Retina (tissue), 1 donor: ENCODE data around the gene BEND3.
A peak's percentile ranks its signal among the peaks of the same experiment; 100 is the strongest.
"Not testable (repeated sequence)": the region's sequence is repeated elsewhere in the genome, so short reads cannot be mapped to it uniquely, and the experiment has no call there.

Experiments
- DNase-seq: peaks from one replicate; pipeline ENCODE4 v3.0.0-alpha.2; 2016

BEND3 gene

GRCh38 chr6:107114926-107115694 lies at the start of gene BEND3:
TSS of gene BEND3 (minus strand) at chr6:107115515. CDS start at chr6:107099285, 16,230 bp downstream.
- no peak for DNase-seq

GRCh38 chr6:107164299-107164698 lies 49.0 kb upstream of the BEND3 start:
- DNase-seq: not testable (repeated sequence)

DNA sequence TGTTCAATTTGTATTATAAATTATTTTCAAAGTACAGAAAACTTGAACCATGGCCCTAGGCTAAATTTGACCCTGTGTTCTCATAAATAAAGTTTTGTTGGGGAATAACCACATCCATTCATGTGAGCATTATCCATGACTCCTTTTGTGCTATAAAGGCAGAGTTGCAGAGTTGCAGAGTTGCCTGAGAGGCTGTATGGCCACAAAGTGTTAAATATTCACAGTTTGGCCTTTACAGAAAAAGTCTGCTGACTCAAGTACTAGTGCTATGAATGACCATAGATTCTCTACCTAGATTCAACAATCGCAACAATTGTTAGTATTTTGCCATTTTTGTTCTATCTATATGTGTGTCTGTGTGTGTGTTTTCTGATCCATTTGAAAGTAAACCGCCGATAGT lies 46.2 kb upstream of the BEND3 start:
- no peak for DNase-seq

DNA sequence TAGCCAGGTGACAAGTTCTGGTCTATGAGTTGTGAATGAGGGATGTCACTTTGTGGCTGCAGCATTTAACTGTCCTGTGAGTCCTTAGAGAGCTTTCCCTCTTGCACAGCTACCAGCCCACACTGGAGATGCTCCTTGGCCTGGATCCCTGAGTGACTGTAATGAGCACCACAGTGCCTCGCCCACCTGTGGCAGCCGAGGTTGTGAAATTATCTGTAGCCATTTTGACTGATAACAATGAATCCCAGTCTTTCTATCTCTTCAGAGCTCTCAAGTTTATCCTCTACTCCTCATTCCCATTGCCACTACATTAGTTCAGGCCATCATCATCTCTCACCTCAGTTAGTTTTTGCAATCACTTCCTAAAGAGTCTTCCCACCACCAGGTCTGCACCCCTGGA lies 41.3 kb upstream of the BEND3 start:
- no peak for DNase-seq

GRCh38 chr6:107154801-107155160 lies 39.5 kb upstream of the BEND3 start:
- DNase-seq: peak; percentile 65

- peak; percentile 76 for DNase-seq
Measured at GRCh38 chr6:107154131-107154800, 39.0 kb upstream of the BEND3 start.

DNA sequence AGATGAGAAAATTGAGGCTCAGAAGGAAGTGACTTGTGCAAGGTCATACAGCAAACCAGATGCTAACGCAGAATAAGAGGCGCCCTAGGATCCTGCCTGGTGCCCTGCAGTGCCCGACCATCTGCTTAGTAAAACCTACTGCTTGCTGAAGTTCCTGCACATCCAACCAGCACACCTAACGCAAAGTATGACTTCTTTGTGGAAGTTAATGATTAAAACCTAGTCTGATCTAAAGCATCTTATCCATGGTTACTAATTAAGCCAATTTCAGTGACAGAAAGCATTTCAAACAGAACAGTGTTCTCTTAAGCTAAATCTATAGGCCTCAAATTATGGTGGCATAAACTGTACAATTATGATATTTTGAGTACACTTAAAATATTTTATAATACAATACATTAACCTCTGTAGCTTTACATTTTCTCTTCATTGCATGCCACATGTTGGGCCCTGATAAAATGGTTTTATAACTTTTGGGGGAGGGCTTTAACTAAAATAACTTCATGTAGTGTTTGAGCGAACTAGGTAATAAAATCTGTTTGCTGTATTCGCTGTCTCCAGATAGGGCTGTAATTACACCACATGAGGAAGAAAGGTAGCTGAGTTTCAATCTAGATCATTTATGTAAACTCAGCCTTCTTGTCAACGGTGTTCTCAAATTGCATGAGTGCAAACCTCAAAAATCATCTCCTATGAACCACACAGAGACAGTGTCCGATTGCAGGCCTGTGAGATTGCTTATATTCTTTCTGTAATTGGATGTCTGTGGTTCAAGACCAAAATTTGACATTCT lies 37.5 kb upstream of the BEND3 start:
- no peak for DNase-seq

- DNase-seq: no peak
Measured at GRCh38 chr6:107144666-107145065, 29.4 kb upstream of the BEND3 start.

GRCh38 chr6:107144014-107144413 lies 28.7 kb upstream of the BEND3 start:
- DNase-seq: no peak

DNA sequence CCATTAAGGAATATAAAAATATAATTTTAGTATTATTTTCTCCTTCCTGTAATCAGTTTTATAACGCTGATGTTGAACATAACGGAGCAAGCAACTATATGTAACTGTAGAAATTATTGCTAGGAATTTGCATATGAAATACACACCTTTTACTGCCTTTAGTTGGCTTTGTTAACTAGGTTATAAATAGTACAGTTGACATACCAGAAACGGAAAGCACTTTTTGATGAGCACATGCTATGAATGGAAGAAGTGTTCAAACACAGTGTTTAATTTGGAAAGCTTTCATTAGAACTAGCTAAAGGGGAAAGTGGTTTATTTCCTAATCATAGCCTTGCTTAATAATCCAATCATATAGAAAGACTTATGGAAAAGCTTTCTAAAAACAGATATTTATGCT lies 25.3 kb upstream of the BEND3 start:
- DNase-seq: no peak

DNA sequence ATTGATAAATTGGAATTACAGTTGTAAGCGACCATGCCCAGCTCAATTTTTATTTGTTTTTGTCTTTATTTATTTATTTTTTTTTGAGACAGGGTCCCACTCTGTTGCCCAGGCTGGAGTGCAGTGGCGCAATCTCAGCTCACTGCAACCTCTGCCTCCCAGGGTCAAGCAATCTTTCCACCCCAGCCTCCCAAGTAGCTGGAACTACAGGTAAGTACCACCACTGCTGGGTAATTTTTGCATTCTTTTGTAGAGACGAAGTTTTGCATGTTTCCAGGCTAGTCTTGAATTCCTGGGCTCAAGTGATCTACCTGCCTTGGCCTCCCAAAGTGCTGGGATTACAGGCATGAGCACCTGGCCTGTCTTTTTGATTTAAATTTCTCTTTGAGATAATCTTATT lies 21.0 kb upstream of the BEND3 start:
- not testable (repeated sequence) for DNase-seq

DNA sequence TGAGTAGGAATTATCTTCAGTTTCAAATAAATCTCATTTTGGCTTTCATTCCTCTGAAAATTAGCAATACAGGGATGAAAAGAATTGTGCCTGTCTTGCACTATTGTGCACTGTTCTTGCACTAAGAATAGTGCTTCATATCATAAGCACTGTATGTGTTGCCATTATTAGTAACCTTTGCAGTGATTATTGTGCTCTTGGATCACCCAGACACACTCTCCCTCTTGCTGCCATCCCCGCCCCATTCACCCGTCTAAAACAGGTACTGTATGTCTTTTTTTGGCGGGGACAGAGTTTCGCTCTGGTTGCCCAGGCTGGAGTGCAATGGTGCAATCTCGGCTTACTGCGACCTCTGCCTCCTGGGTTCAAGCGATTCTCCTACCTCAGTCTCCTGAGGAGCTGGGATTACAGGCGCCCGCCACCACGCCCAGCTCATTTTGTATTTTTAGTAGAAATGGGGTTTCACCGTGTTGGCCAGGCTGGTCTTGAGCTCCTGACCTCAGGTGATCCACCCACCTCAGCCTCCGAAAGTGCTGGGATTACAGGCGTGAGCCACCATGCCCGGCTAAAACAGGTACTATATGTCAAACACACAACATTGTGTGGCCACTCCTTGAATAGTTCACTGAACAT lies 19.8 kb upstream of the BEND3 start:
- not testable (repeated sequence) for DNase-seq

DNA sequence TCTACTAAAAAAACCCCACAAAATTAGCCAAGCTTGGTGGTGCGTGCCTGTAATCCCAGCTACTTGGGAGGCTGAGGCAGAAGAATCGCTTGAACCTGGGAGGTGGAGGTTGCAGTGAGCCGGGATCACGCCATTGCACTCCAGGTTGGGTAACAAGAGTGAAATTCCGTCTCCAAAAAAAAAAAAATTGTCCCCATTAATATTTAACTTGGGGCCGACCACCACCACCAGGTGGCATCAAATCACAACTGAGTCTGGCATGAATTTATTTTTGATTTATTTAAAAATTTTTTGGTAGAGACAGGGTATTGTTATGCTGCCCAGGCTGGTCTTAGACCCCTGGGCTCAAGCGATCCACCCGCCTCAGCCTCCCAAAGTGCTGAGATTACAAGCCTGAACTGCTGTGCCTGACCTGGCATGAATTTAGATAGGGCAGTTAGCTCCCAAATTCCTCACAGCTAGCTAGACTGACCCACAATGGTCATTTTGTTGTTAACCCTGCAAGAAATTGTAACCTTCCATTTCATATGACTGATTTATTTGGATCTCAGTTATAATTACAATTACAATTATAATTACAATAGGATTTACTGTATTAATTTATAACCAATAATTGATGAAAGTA lies 17.1 kb upstream of the BEND3 start:
- peak; percentile 64 for DNase-seq

- no peak for DNase-seq
Measured at GRCh38 chr6:107129370-107129925, 14.1 kb upstream of the BEND3 start.

DNA sequence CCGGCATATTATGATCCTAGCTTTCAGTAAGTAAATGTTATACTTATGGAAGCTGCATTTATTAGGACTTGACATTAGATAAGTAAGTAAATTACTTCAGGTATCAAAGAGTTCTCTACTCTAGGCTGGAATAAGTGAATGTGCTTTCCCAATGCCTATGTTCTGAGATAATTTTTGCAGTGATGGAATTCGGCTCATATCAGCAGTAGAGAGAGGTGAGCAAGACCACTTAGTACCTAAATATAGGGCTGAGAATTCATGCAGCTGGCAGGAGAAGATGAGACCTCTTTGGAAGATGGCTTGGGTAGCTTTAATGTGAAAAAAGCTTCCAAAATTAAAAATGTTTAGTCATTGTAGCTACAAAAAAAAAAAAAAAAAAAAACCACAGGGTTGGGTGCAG lies 13.3 kb upstream of the BEND3 start:
- DNase-seq: no peak

- no peak for DNase-seq
Measured at GRCh38 chr6:107128175-107128574, 12.9 kb upstream of the BEND3 start.

DNA sequence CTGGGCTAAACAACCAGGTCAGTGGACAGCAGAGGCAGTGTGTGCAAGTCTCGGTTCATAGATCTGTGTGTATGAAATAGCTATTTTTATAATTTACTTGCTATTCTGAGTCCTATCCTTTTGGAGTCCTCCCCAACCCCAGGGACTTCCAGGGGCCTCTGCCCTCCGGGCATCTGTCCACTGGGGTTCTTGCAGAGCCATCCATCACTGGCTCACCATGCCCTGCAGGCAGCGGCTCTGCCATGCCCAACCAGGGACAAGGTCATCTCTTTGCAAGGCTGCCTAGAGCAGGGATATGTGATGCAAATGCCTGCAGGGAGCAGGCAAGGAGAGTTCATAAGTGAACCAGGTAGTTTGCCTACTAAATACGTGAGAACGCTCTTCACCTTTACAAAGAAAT lies 10.5 kb upstream of the BEND3 start:
- DNase-seq: no peak

DNA sequence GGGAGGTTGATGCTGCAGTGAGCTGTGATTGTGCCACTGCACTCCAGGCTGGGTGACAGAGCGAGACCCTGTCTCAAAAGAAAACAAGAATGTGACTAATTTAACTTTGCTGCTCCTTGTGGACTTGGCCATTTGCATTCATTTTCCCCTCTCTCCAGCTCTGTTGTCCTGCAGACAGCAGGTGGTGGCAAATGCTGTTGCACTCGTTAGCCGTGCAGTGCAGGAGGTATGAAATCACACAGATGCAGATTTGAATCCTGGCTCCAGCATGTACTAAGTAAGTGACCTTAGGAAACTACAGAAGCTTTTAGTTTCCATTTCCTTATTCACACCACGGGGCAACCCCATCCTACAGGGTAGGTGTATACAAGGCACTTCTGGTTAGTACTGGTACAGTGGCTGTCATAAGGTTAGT lies 9.6 kb upstream of the BEND3 start:
- no peak for DNase-seq

GRCh38 chr6:107123501-107123900 lies 8.2 kb upstream of the BEND3 start:
- no peak for DNase-seq

DNA sequence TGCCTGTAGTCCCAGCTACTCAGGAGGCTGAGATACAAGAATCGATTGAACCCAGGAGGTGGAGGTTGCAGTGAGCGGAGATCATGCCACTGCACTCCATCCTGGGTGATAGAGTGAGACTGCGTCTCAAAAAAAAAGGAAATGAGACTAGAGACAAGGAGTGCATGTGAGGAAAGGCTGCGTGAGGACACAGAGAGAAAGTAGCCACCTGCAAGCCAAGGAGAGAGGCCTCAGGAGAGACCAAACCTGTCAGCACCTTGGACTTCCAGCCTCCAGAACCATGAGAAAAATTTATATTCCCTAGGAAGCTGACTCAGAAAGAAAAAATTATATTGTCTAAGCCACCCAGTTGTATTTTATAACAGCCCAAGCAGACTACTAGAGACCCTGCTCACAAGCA lies 7.4 kb upstream of the BEND3 start:
- no peak for DNase-seq

- DNase-seq: no peak
Measured at GRCh38 chr6:107121964-107122495, 6.7 kb upstream of the BEND3 start.

- DNase-seq: no peak
Measured at GRCh38 chr6:107121266-107121665, 6.0 kb upstream of the BEND3 start.
